SK-N-SH (cell line): ENCODE results near the gene MRPS11. TPM values are rescaled to one million over a fixed set of nuclear protein-coding genes. Genes with fewer than 3 reads are reported as not detected.

ENCODE experiments used
- polyA plus RNA-seq, 3 experiments: library from polyadenylated mRNA; depleted of rRNA; stranded (reverse); fragments of >200 nt; gene quantifications; 2 replicates each; pipeline ENCODE4 v1.2.3, GENCODE V29; 2012

MRPS11 gene
- polyA plus RNA-seq, 1 of the 3 experiments (the other 2 are of a cell fraction): 101 TPM

Other genes with a start within 250 kb of the MRPS11 start
- gene NTRK3, start 211.0 kb upstream of the MRPS11 start, polyA plus RNA-seq (2012; rRNA removed): 2.6 and 3.1 TPM in 2 replicates
- gene MRPL46, start 320 bp upstream of the MRPS11 start, polyA plus RNA-seq (2012; rRNA removed): 33.8 and 36.6 TPM in 2 replicates
- 4.5 and 7.2 TPM in 2 replicates for gene DET1, start 79.0 kb downstream of the MRPS11 start, polyA plus RNA-seq (2012; rRNA removed)
- 46.4 and 65.2 TPM in 2 replicates for gene AEN, start 153.6 kb downstream of the MRPS11 start, polyA plus RNA-seq (2012; rRNA removed)
- gene ISG20, start 171.3 kb downstream of the MRPS11 start, polyA plus RNA-seq (2012; rRNA removed): 2.0 TPM in 2 replicates